ENCODE results near the gene NMNAT2.

DNA sequence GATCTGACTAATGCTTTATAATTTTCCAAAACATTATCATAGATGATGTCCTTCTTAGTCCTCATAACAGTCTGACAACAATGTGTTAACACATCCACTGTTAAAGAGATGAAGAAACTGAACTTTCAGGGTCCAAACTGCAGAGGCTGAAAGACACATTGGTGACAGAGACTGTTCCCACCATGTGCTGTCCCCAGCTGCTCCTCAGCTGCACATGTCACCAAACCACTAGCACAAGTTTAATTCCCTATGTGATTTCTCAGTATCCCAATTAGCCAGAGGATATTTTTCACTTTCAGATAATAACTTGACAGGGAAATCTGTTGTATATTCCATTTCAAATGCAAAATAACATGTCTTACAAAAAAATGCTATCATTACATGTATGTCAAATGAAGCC is 207.5 kb downstream of the NMNAT2 start:
- TF ChIP-seq, protein P1, sequence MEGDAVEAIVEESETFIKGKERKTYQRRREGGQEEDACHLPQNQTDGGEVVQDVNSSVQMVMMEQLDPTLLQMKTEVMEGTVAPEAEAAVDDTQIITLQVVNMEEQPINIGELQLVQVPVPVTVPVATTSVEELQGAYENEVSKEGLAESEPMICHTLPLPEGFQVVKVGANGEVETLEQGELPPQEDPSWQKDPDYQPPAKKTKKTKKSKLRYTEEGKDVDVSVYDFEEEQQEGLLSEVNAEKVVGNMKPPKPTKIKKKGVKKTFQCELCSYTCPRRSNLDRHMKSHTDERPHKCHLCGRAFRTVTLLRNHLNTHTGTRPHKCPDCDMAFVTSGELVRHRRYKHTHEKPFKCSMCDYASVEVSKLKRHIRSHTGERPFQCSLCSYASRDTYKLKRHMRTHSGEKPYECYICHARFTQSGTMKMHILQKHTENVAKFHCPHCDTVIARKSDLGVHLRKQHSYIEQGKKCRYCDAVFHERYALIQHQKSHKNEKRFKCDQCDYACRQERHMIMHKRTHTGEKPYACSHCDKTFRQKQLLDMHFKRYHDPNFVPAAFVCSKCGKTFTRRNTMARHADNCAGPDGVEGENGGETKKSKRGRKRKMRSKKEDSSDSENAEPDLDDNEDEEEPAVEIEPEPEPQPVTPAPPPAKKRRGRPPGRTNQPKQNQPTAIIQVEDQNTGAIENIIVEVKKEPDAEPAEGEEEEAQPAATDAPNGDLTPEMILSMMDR (IDR thresholded peaks at IDR 0.05; ENCODE audit: low read length): no peak
- TF ChIP-seq EZH2 (IDR thresholded peaks at IDR 0.05; ENCODE audit: borderline replicate concordance, low read length): no peak

Measured in OCI-LY1 (cell line).